SJSA1 (cell line): ENCODE data around the gene ZNF423. TPM values are rescaled to one million over a fixed set of nuclear protein-coding genes. Genes with fewer than 3 reads are reported as not detected.
A peak's percentile ranks its signal among the peaks of the same experiment; 100 is the strongest.

Source experiments
- DNase-seq, 2 experiments: peaks; one replicate each; pipeline ENCODE4 v3.0.0-alpha.2; 2015 to 2020; ENCODE audit warnings: low spot score in 2 of 2, low read depth in 1 of 2
- H3K27ac ChIP-seq: fragments of 250-450 bp; sonication (Bioruptor Pico); 2 replicates; pipeline ENCODE4 v1.5.1; 2020; ENCODE audit warnings: mild to moderate bottlenecking, moderate library complexity
- H3K27me3 ChIP-seq: fragments of 250-450 bp; sonication (Bioruptor Pico); replicated peaks from 2 replicates; pipeline ENCODE4 v1.5.1; 2020; ENCODE audit warnings: mild to moderate bottlenecking, moderate library complexity
- H3K36me3 ChIP-seq: fragments of 250-450 bp; sonication (Bioruptor Pico); 2 replicates; pipeline ENCODE4 v1.5.1; 2020; ENCODE audit warnings: mild to moderate bottlenecking
- H3K4me1 ChIP-seq: fragments of 250-450 bp; sonication (Bioruptor Pico); replicated peaks from 2 replicates; pipeline ENCODE4 v1.6.1; 2021; ENCODE audit warnings: mild to moderate bottlenecking
- H3K4me3 ChIP-seq: fragments of 250-450 bp; sonication (Bioruptor Pico); 2 replicates; pipeline ENCODE4 v1.5.1; 2020; ENCODE audit warnings: mild to moderate bottlenecking
- H3K9me3 ChIP-seq: fragments of 250-450 bp; sonication (Bioruptor Pico); replicated peaks from 2 replicates; pipeline ENCODE4 v1.5.1; 2020; ENCODE audit warnings: mild to moderate bottlenecking
- total RNA-seq: library from RNA; depleted of rRNA; stranded (reverse); fragments of >200 nt; shearing (Covaris generic); gene quantifications from 2 replicates; pipeline ENCODE4 v1.2.3, GENCODE V29; 2014

ZNF423 gene
- total RNA-seq, 1 experiment from 2014 or later, result 5.4 TPM

- no peak overlapping the region for H3K27ac ChIP-seq
- H3K4me1 ChIP-seq, result peaks cover 17% of the 10 kb centered on the region
- H3K36me3 ChIP-seq, result no peaks in the 10 kb centered on the region
These were observed 6.2 kb downstream of the ZNF423 start for GRCh38 chr16:49849754-49850108.

GRCh38 chr16:49849037-49849753 is 6.7 kb downstream of the ZNF423 start:
- Histone ChIP-seq H3K4me1 (peaks cover 12% of the 10 kb centered on the region), H3K9me3 (no peaks in the 10 kb centered on the region), H3K27ac (no peak overlapping the region), H3K27me3 (no peaks in the 10 kb centered on the region), H3K4me3 (no peak overlapping the region), H3K36me3 (no peaks in the 10 kb centered on the region)
- peak in 1 of 2 experiments; percentile 28 for DNase-seq

More at GRCh38 chr16:49849754-49850108, 6.2 kb downstream of the ZNF423 start:
- H3K9me3 ChIP-seq, result no peaks in the 10 kb centered on the region
- H3K4me3 ChIP-seq, result no peak overlapping the region
- DNase-seq, result no peak
- no peaks in the 10 kb centered on the region for H3K27me3 ChIP-seq

GRCh38 chr16:49848530-49848929 is 7.4 kb downstream of the ZNF423 start:
- H3K36me3 ChIP-seq, result no peaks in the 10 kb centered on the region
- no peak overlapping the region for H3K27ac ChIP-seq
- no peaks in the 10 kb centered on the region for H3K9me3 ChIP-seq
- H3K4me1 ChIP-seq, result peaks cover 10% of the 10 kb centered on the region
- no peak for DNase-seq
- no peaks in the 10 kb centered on the region for H3K27me3 ChIP-seq
- no peak overlapping the region for H3K4me3 ChIP-seq

DNA sequence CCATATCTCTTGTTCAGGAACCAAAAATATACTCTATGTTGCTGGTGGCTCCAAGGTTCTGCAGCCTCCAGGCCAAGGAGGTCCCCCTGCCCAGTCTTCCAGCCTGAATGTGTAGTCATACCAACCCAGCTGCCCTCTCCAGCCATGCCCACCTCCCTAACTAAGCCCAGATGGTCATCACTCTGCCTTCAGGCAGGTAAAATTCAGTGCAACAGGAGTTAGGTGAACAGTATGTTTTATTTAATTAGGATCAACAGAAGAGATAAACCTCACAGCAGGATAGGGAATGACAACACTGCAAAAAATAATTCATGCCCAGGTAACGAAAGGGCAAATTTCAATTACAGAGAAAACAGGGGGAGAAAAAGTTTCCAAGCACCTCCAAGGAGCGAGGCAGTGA is 9.1 kb downstream of the ZNF423 start:
- Histone ChIP-seq H3K4me1 (peaks cover 10% of the 10 kb centered on the region), H3K36me3 (no peaks in the 10 kb centered on the region), H3K27ac (no peak overlapping the region), H3K27me3 (no peaks in the 10 kb centered on the region), H3K4me3 (no peak overlapping the region), H3K9me3 (no peaks in the 10 kb centered on the region)
- no peak for DNase-seq

GRCh38 chr16:49844359-49844758 is 11.6 kb downstream of the ZNF423 start:
- Histone ChIP-seq H3K27me3 (no peaks in the 10 kb centered on the region), H3K9me3 (no peaks in the 10 kb centered on the region), H3K4me3 (no peak overlapping the region), H3K4me1 (peaks cover 4% of the 10 kb centered on the region), H3K27ac (no peak overlapping the region), H3K36me3 (no peaks in the 10 kb centered on the region)
- no peak for DNase-seq

DNA sequence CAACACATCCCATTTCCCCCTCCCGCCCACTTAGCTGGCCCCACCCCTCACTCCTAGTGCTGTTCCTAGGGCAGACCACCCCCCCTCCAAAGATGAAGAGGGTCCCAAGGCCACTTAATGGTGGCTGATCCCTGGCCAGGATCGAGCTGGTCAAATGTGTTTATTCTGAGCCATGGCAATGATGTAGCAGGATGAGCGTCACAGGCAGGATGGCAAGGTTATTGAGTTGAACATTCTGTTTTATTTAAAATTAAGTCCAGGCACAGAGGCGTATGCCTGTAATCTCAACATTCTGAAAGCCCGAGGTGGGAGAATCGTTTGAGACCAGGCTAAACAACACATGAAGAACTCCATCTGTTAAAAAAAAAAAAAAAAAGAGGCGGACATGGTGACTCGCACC is 12.2 kb downstream of the ZNF423 start:
- H3K9me3 ChIP-seq, result no peaks in the 10 kb centered on the region
- H3K4me3 ChIP-seq, result no peak overlapping the region
- no peak overlapping the region for H3K27ac ChIP-seq
- H3K36me3 ChIP-seq, result no peaks in the 10 kb centered on the region
- DNase-seq, result no peak
- no peaks in the 10 kb centered on the region for H3K27me3 ChIP-seq
- no peaks in the 10 kb centered on the region for H3K4me1 ChIP-seq

DNA sequence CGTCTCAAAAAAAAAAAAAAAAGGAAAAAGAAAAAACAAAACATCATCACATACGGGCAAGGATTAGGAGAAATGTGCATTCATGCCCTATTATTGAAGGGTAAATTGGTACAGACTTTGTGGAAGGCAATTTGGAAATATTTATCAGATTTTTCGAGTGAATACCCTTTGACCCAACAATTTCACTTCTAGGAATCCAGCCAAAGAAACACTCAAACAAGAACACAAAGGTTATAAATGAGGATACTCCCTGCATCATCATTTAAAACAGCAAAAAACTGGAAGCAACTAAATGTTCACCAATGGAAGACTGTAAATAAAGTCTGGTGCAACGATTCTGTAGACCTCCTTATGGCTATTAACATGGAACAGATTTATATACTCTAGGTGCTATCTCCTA is 12.9 kb downstream of the ZNF423 start:
- no peak for DNase-seq
- Histone ChIP-seq H3K27me3 (no peaks in the 10 kb centered on the region), H3K4me1 (no peaks in the 10 kb centered on the region), H3K27ac (no peak overlapping the region), H3K9me3 (no peaks in the 10 kb centered on the region), H3K36me3 (no peaks in the 10 kb centered on the region), H3K4me3 (no peak overlapping the region)

DNA sequence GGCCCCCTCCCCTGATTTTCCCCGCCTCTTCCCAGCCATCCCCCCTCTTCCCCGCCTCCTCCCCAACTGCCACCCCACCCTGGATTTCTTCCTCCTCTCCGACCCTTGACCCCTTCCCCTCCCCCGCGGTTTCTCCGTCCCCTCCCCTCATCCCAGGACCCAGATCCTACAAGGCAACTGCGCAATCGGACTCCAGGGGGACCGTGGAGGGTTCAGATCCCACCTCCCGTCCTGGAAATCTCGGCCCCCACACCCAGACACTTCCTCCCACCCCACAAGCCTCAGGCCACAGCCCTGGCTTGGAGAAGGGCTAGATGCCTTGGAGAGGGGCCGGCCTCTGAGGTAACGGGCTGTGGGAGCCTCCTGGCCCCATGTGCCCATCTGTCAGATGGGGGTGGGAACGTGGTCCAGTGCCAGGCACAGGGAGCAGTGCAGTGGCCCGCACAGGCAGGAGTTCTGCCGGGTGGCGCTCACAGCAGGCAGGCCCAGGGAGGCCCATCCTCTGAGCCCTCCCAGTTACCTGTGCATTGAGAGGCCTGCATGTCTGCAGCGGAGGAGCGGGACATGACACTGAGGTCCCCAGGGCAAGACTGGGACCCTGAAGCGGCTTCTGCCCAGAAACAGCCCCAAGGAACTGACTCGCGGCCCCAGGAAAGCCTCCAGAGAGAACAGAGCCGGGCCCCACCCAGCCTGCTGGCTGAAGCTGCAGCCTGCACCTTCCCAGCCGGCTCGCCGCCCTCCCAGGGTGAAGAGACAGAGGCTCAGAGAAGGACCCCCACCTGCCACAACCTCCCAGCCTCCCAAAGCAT is 16.7 kb downstream of the ZNF423 start:
- Histone ChIP-seq H3K9me3 (no peaks in the 10 kb centered on the region), H3K4me1 (peaks cover 3% of the 10 kb centered on the region; the same call in 1 of the 2 replicates)

DNA sequence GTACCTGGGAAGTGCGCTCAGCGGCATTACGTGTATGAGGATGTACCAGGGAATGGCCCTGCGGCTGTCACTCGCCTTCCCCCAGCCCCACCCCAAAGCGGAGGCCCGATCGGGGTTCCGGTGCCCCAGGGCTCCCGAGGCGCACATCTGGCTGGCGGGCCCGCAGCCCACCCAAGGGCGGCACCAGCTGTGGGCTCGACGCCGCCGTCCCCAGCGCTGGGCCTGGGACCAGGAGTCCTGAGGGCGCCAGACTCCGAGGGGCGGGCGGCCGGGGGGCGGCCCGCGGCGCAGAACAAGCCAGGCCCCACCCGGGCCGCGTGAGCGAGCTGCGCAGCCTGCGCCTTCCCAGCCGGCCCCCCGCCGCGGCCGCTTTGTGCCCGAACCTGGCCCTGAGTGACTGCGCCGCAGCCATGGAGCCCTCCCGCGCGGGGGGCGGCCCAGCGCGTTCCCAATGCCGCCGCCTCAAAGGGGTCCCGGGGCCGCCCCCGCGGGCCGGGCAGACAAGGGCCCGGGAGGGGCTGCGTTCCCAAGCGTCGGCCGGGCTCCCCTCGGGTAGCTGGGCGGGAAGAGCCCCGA is 17.4 kb downstream of the ZNF423 start:
- Histone ChIP-seq H3K9me3 (no peaks in the 10 kb centered on the region), H3K27ac (no peak overlapping the region), H3K27me3 (no peaks in the 10 kb centered on the region), H3K4me1 (peaks cover 3% of the 10 kb centered on the region; the same call in 1 of the 2 replicates), H3K36me3 (no peaks in the 10 kb centered on the region), H3K4me3 (no peak overlapping the region)
- no peak for DNase-seq

More for the DNA sequence above, 16.7 kb downstream of the ZNF423 start:
- H3K27me3 ChIP-seq, result no peaks in the 10 kb centered on the region
- no peak for DNase-seq
- no peaks in the 10 kb centered on the region for H3K36me3 ChIP-seq
- no peak overlapping the region for H3K4me3 ChIP-seq
- H3K27ac ChIP-seq, result no peak overlapping the region

GRCh38 chr16:49837688-49838410 is 18.1 kb downstream of the ZNF423 start:
- no peak overlapping the region for H3K4me3 ChIP-seq
- H3K27me3 ChIP-seq, result no peaks in the 10 kb centered on the region
- H3K36me3 ChIP-seq, result no peaks in the 10 kb centered on the region
- DNase-seq, result no peak
- peaks cover 6% of the 10 kb centered on the region; the same call in 1 of the 2 replicates for H3K4me1 ChIP-seq
- no peak overlapping the region for H3K27ac ChIP-seq
- no peaks in the 10 kb centered on the region for H3K9me3 ChIP-seq

- H3K27ac ChIP-seq, result no peak overlapping the region
- peaks cover 6% of the 10 kb centered on the region; the same call in 1 of the 2 replicates for H3K4me1 ChIP-seq
These were observed 19.2 kb downstream of the ZNF423 start for GRCh38 chr16:49836668-49837067.

DNA sequence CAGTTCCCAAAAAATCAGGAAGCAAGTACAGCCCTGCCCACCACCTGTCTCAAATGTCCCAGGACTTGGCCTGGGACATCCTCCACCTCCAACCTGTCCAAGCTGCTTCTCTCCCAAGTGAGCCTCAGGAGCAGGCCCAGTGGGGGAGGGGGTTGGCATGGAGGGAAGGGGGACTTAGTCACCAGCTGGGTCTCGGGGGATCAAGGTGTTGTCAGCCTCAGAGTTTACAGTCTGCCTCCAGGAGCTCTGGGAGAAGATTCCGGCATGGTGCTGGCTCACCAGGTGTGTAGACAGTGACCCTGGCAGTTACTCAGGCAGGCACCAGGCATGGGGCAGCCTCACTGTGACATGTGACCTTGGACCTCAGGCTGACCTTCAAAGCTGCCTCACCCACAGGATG is 19.7 kb downstream of the ZNF423 start:
- H3K9me3 ChIP-seq, result no peaks in the 10 kb centered on the region
- H3K27me3 ChIP-seq, result no peaks in the 10 kb centered on the region
- no peak overlapping the region for H3K27ac ChIP-seq
- no peak for DNase-seq
- H3K4me3 ChIP-seq, result no peak overlapping the region
- H3K36me3 ChIP-seq, result no peaks in the 10 kb centered on the region
- H3K4me1 ChIP-seq, result peaks cover 6% of the 10 kb centered on the region; the same call in 1 of the 2 replicates

More at GRCh38 chr16:49836668-49837067, 19.2 kb downstream of the ZNF423 start:
- no peak for DNase-seq
- Histone ChIP-seq H3K4me3 (no peak overlapping the region), H3K9me3 (no peaks in the 10 kb centered on the region), H3K36me3 (no peaks in the 10 kb centered on the region), H3K27me3 (no peaks in the 10 kb centered on the region)

GRCh38 chr16:49835161-49835777 is 20.6 kb downstream of the ZNF423 start:
- H3K27me3 ChIP-seq, result no peaks in the 10 kb centered on the region

More at GRCh38 chr16:49835161-49835777, 20.6 kb downstream of the ZNF423 start:
- H3K4me3 ChIP-seq, result no peak overlapping the region
- no peak overlapping the region for H3K27ac ChIP-seq
- H3K9me3 ChIP-seq, result no peaks in the 10 kb centered on the region
- peaks cover 6% of the 10 kb centered on the region; the same call in 1 of the 2 replicates for H3K4me1 ChIP-seq
- H3K36me3 ChIP-seq, result no peaks in the 10 kb centered on the region
- no peak for DNase-seq
